Lower leg skin (tissue), 4 donors: ENCODE data around the gene CYTH1. TPM values are rescaled to one million over a fixed set of nuclear protein-coding genes. Genes with fewer than 3 reads are reported as not detected.

Experiments used
- DNase-seq, 2 donors: peaks; one replicate each; pipeline ENCODE4 v3.0.0-alpha.2; 2019; ENCODE audit warnings: low spot score in 2 of 2
- H3K4me3 ChIP-seq: fragments of 200-600 bp; sonication (generic); 2 replicates; pipeline ENCODE4 v1.5.1; 2017; ENCODE audit warnings: mild to moderate bottlenecking, low read depth; ENCODE audit not compliant: poor library complexity, severe bottlenecking
- POLR2A ChIP-seq, 2 donors: fragments of 450-650 bp; IDR thresholded peaks; one replicate each; pipeline ENCODE4 v1.6.1; 2016 to 2017; ENCODE audit warnings: antibody characterized with exemption in 2 of 2, mild to moderate bottlenecking in 1 of 2, moderate library complexity in 1 of 2
- WGBS, 2 donors: methylation state at CpG; one replicate each; pipeline ENCODE4 v1.1.5; 2018; 5-methylcytosine and 5-hydroxymethylcytosine counted together
- intact Hi-C: fragments of 100-400 bp; cut with DNase I; formaldehyde crosslinking; loops from one replicate; pipeline ENCODE4 v1.15.0; 2023; ENCODE audit warnings: low total_unique reads
- total RNA-seq, 4 donors: library from RNA; depleted of rRNA; stranded (reverse); fragments of >200 nt; gene quantifications; one replicate each; pipeline ENCODE4 v1.1.0, GENCODE V29; 2016
- TF ChIP-seq, protein P1 (sequence below), 3 donors: fragments of 450-650 bp; IDR thresholded peaks; one replicate each; pipeline ENCODE4 v1.5.1; 2016; ENCODE audit warnings: antibody characterized with exemption in 3 of 3, mild to moderate bottlenecking in 3 of 3, moderate library complexity in 2 of 3

The CYTH1 gene
- total RNA-seq, 4 donors from 2014 or later = 53.7 to 79.4 (median 63.9) TPM

DNA sequence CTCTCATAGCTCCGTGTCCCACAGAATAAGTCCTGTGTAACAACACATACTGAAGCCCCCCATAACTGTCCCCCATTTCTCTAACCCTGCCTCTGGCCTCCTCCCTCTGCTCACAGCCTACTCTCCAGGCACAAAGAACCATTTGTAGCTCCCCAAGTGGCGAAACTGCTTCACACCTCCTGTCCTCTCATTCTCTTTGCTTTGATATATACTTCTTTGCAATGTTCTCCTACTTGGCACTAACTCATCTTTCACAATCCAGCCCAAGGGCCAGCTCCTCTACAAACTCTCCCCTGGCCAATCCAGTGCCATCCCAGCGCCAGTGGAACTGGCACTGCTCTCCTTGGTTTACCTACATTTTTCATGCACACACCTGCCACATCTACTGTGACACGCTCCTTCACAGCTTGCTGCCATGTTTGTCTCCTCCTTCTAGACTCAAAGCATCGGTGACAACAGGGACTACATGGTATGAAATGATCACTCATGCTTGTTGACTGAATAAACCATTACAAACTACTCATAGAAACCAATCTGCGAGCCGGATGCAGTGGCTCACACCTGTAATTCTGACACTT, 12.8 kb downstream of the CYTH1 start:
- intact Hi-C loops = no loop called here
- DNase-seq = no peak
- WGBS, 2 donors = 83 to 89% methylated on average over 7 of the region's 7 CpGs
- no peak for TF ChIP-seq POLR2A (IDR thresholded peaks at IDR 0.05)
- TF ChIP-seq, protein P1, sequence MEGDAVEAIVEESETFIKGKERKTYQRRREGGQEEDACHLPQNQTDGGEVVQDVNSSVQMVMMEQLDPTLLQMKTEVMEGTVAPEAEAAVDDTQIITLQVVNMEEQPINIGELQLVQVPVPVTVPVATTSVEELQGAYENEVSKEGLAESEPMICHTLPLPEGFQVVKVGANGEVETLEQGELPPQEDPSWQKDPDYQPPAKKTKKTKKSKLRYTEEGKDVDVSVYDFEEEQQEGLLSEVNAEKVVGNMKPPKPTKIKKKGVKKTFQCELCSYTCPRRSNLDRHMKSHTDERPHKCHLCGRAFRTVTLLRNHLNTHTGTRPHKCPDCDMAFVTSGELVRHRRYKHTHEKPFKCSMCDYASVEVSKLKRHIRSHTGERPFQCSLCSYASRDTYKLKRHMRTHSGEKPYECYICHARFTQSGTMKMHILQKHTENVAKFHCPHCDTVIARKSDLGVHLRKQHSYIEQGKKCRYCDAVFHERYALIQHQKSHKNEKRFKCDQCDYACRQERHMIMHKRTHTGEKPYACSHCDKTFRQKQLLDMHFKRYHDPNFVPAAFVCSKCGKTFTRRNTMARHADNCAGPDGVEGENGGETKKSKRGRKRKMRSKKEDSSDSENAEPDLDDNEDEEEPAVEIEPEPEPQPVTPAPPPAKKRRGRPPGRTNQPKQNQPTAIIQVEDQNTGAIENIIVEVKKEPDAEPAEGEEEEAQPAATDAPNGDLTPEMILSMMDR (IDR thresholded peaks at IDR 0.05) = no peak
- no peak overlapping the region for H3K4me3 ChIP-seq

DNA sequence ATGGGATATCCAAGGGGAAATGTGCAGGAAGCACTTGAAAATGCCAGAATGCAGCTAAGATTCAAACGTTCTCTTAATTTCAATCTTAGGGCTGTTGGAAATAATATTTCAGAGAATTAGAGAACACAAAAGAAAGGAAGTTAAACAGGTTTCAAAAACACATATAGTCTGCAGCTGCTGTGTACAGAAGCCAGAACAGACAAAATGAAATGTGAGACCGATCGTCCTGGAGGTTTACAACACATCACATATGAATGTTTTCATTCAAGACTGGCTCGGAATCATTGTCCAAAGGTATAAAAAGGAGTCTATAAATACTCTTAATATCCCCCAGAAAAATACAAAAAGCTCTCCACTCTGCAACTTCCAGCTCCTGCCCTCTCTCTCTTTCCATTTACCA, 14.3 kb downstream of the CYTH1 start:
- DNase-seq = no peak
- no peak overlapping the region for H3K4me3 ChIP-seq
- intact Hi-C loops = no loop called here
- WGBS, 2 donors = 59 to 61% methylated on average over 4 of the region's 4 CpGs
- TF ChIP-seq, protein P1 (IDR thresholded peaks at IDR 0.05) = no peak
- TF ChIP-seq POLR2A (IDR thresholded peaks at IDR 0.05) = no peak

DNA sequence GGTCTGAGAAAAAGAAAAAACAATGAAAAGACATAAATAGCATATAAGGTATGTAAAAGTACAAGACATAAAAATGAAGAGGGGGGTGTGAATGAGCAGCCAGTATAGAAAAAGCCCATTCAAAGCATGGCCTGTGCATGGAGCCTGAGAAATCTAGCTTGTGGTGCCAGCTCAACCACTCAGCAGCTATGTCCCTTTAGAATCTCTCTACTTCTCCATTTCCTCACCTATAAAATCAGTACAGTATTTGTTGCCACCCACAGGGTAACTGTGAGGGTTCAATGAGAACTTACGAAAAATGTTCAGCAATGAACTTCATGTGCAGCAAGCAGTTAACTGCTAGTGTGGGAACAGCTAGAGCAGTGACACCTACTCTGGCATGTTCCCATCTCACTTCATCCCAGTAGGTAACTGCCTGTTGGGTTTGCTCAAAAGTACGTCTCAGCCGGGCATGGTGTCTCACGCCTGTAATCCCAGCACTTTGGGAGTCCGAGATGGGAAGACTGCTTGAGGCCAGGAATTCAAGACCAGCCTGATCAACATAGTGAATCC, 15.3 kb downstream of the CYTH1 start:
- no peak overlapping the region for H3K4me3 ChIP-seq
- no peak for TF ChIP-seq POLR2A (IDR thresholded peaks at IDR 0.05)
- TF ChIP-seq, protein P1 (IDR thresholded peaks at IDR 0.05) = no peak
- no peak for DNase-seq
- intact Hi-C loops = no loop called here
- WGBS, 2 donors = 71 to 74% methylated on average over 5 of the region's 5 CpGs

DNA sequence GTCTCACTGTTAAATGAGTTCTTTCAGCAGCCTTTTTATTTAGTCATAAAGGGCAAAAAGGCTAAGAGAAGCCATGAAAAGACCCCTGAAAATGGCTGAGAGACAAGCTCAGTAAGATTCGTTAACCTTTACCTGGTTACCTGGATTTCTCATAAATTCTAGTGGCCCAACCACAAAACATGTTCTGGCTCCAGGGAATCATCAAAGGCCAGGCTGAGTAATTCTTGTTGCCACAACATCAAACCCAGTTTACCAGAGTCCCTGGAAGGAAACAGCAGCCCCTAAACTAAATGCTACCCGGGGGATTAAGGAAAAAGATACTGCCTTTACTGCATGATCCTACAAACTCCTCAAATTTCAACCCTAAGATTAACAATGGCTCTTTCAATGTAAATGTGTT, 15.8 kb downstream of the CYTH1 start:
- TF ChIP-seq, protein P1 (IDR thresholded peaks at IDR 0.05) = no peak
- no peak for TF ChIP-seq POLR2A (IDR thresholded peaks at IDR 0.05)
- no peak for DNase-seq
- 34 to 47% methylated on average over 2 of the region's 2 CpGs for WGBS, 2 donors
- intact Hi-C loops = no loop called here
- H3K4me3 ChIP-seq = no peak overlapping the region

DNA sequence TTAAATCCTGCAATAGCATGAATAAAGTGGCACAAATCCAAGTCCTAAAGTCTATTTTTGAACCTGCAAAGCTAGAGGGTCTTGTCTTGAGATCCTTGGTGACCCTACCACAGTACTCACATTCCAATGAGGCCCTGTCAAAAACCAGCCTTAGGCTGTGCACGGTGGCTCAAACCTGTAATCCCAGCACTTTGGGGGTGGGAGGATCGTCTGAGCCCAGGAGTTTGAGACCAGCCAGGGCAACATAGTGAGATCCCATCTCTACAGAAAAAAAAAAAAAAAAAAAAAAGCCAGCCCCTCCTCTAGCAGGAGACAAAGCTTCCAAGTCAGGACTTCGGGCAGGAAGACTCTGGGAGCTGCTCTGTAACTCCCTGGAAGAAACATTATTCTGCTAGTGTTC, 16.3 kb downstream of the CYTH1 start:
- no peak overlapping the region for H3K4me3 ChIP-seq
- intact Hi-C loops = no loop called here
- no peak for DNase-seq
- no peak for TF ChIP-seq POLR2A (IDR thresholded peaks at IDR 0.05)
- TF ChIP-seq, protein P1 (IDR thresholded peaks at IDR 0.05) = no peak
- WGBS, 2 donors = 50 to 54% methylated on average over 3 of the region's 3 CpGs

DNA sequence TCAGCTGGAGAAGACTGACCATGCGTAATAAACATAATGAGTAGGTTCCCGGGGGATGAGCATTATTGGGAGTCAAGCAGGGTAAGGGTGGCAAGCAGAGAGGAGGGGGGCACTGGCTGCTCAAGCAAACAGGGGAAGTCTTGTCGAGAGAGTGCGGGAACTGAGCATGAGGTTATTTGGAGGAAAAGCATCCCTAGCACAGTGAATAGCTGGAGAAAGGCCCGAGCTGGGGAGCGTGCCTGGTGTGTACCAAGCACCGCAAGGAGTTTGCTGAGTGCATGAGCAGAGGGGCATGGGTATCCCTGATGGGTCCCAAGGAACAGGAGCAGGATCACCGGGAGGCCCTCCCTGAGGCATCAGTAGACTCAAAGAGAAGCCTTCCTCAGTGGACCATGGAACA, 17.2 kb downstream of the CYTH1 start:
- TF ChIP-seq, protein P1 (IDR thresholded peaks at IDR 0.05) = no peak
- TF ChIP-seq POLR2A (IDR thresholded peaks at IDR 0.05) = no peak
- 88 to 91% methylated on average over 8 of the region's 8 CpGs for WGBS, 2 donors
- intact Hi-C loops = no loop called here
- DNase-seq = no peak
- H3K4me3 ChIP-seq = no peak overlapping the region
